HTERT RPE-1 (cell line): ENCODE results near the gene ZNF138.
"Not testable (repeated sequence)": the region's sequence is repeated elsewhere in the genome, so short reads cannot be mapped to it uniquely, and the experiment has no call there.

Experiments used
- in situ Hi-C: fragments of 300-500 bp; cut with MboI; formaldehyde crosslinking; loops from 4 replicates; pipeline ENCODE4 v1.14.3; 2020; ENCODE audit warnings: low sequenced_read_pairs

The ZNF138 gene

GRCh38 chr7:64838051-64838450 is 43.8 kb downstream of the ZNF138 start:
- in situ Hi-C loops: not testable (repeated sequence)

GRCh38 chr7:64838691-64839090 is 44.5 kb downstream of the ZNF138 start:
- in situ Hi-C loops: no loop called here

- in situ Hi-C loops: no loop called here
These were observed 45.7 kb downstream of the ZNF138 start for GRCh38 chr7:64839910-64840309.

- in situ Hi-C loops: no loop called here
These were observed 55.2 kb downstream of the ZNF138 start for GRCh38 chr7:64849250-64849923.

- in situ Hi-C loops: no loop called here
These were observed 55.8 kb downstream of the ZNF138 start for GRCh38 chr7:64849924-64850499.

GRCh38 chr7:64853679-64854078 is 59.5 kb downstream of the ZNF138 start:
- in situ Hi-C loops: no loop called here

- in situ Hi-C loops: no loop called here
These were observed 60.7 kb downstream of the ZNF138 start for GRCh38 chr7:64854969-64855368.

- in situ Hi-C loops: no loop called here
These were observed 68.8 kb downstream of the ZNF138 start for GRCh38 chr7:64863021-64863420.

GRCh38 chr7:64863530-64863929 is 69.3 kb downstream of the ZNF138 start:
- in situ Hi-C loops: not testable (repeated sequence)

- in situ Hi-C loops: no loop called here
These were observed 69.7 kb downstream of the ZNF138 start for GRCh38 chr7:64863969-64864368.

GRCh38 chr7:64867863-64868440 is 73.7 kb downstream of the ZNF138 start:
- in situ Hi-C loops: no loop called here

- in situ Hi-C loops: no loop called here
These were observed 74.3 kb downstream of the ZNF138 start for GRCh38 chr7:64868499-64868898.

- in situ Hi-C loops: no loop called here
These were observed 75.0 kb downstream of the ZNF138 start for GRCh38 chr7:64869121-64869725.

GRCh38 chr7:64869912-64870562 is 75.8 kb downstream of the ZNF138 start:
- in situ Hi-C loops: no loop called here

- in situ Hi-C loops: no loop called here
These were observed 76.4 kb downstream of the ZNF138 start for GRCh38 chr7:64870656-64871055.

GRCh38 chr7:64871761-64872160 is 77.5 kb downstream of the ZNF138 start:
- in situ Hi-C loops: no loop called here

- in situ Hi-C loops: no loop called here
These were observed 78.3 kb downstream of the ZNF138 start for GRCh38 chr7:64872351-64873154.

GRCh38 chr7:64873155-64873500 is 78.9 kb downstream of the ZNF138 start:
- in situ Hi-C loops: no loop called here

GRCh38 chr7:64873517-64873916 is 79.3 kb downstream of the ZNF138 start:
- in situ Hi-C loops: no loop called here

- in situ Hi-C loops: no loop called here
These were observed 79.9 kb downstream of the ZNF138 start for GRCh38 chr7:64874114-64874513.
